Stimulated activated CD4-positive, alpha-beta T cell treated with anti-CD3 and anti-CD28 coated beads, Interleukin-2, amount 100 ng/mL, for 4 hours (primary cell): Measurements from ENCODE around the gene MPV17.

ENCODE experiments used
- DNase-seq: peaks from one replicate; pipeline ENCODE4 v3.0.0-alpha.2; 2020; ENCODE audit warnings: low read depth

MPV17 gene

GRCh38 chr2:27264253-27264752, 58.6 kb downstream of the MPV17 start:
- DNase-seq, result no peak

GRCh38 chr2:27263287-27264252, 59.3 kb downstream of the MPV17 start:
- DNase-seq, result no peak

- DNase-seq, result peak; percentile 66
Measured at GRCh38 chr2:27262379-27263286, 60.3 kb downstream of the MPV17 start, which contains the start of gene SLC30A3. Gene SLC30A3 (minus strand): TSS chr2:27263047. CDS start chr2:27262906, 141 bp downstream.

GRCh38 chr2:27261926-27262298, 61.0 kb downstream of the MPV17 start:
- no peak for DNase-seq

- DNase-seq, result no peak
Measured at GRCh38 chr2:27261241-27261925, 61.5 kb downstream of the MPV17 start.
